SK-N-SH treated with all-trans-retinoic acid at 6 μM for 48 hours (cell line): ENCODE results near the gene ZNF444.
"Not testable (repeated sequence)": the region's sequence is repeated elsewhere in the genome, so short reads cannot be mapped to it uniquely, and the experiment has no call there.

Experiments
- ATAC-seq: fragments of 200-7000 bp; cut with Tn5 transposase; 3 replicates; pipeline ENCODE4 v1.9.1; 2020; ENCODE audit warnings: mild to moderate bottlenecking, moderate library complexity
- ARNTL ChIP-seq: fragments of 450-650 bp; formaldehyde crosslinking; IDR thresholded peaks from 2 replicates; pipeline ENCODE4 v1.5.0; 2020; ENCODE audit warnings: low read depth, mild to moderate bottlenecking, moderate library complexity, borderline replicate concordance
- BACH2 ChIP-seq: fragments of 250-450 bp; sonication (Bioruptor Pico); IDR thresholded peaks from 2 replicates; pipeline ENCODE4 v1.9.0; 2021; ENCODE audit warnings: mild to moderate bottlenecking, borderline replicate concordance
- CREB5 ChIP-seq: fragments of 250-450 bp; sonication (Bioruptor Pico); IDR thresholded peaks from 2 replicates; pipeline ENCODE4 v1.5.1; 2020; ENCODE audit warnings: low read depth, mild to moderate bottlenecking, moderate library complexity
- CSDC2 ChIP-seq: fragments of 250-450 bp; sonication (Bioruptor Pico); IDR thresholded peaks from 2 replicates; pipeline ENCODE4 v1.5.0; 2020; ENCODE audit warnings: mild to moderate bottlenecking, moderate library complexity
- ESRRG ChIP-seq: fragments of 250-450 bp; sonication (Bioruptor Pico); IDR thresholded peaks from 2 replicates; pipeline ENCODE4 v1.6.1; 2021; ENCODE audit warnings: mild to moderate bottlenecking
- GLIS3 ChIP-seq: fragments of 250-450 bp; sonication (Bioruptor Pico); IDR thresholded peaks from 2 replicates; pipeline ENCODE4 v1.5.0; 2020; ENCODE audit warnings: mild to moderate bottlenecking, moderate library complexity
- ISL1 ChIP-seq: fragments of 250-450 bp; sonication (Bioruptor Pico); IDR thresholded peaks from 2 replicates; pipeline ENCODE4 v2.1.2; 2022; ENCODE audit warnings: mild to moderate bottlenecking, moderate library complexity
- OSR1 ChIP-seq: fragments of 250-450 bp; sonication (Bioruptor Pico); IDR thresholded peaks from 2 replicates; pipeline ENCODE4 v1.8.0; 2022; ENCODE audit warnings: moderate library complexity, mild to moderate bottlenecking, inconsistent platforms
- PATZ1 ChIP-seq: fragments of 250-450 bp; sonication (Bioruptor Pico); IDR thresholded peaks from 2 replicates; pipeline ENCODE4 v1.8.0; 2020; ENCODE audit warnings: mild to moderate bottlenecking, moderate library complexity, borderline replicate concordance
- PPARA ChIP-seq: fragments of 250-450 bp; sonication (Bioruptor Pico); IDR thresholded peaks from 2 replicates; pipeline ENCODE4 v1.5.0; 2020; ENCODE audit warnings: mild to moderate bottlenecking, borderline replicate concordance
- RARB ChIP-seq: fragments of 250-450 bp; sonication (Bioruptor Pico); IDR thresholded peaks from 2 replicates; pipeline ENCODE4 v1.8.0; 2021; ENCODE audit warnings: mild to moderate bottlenecking, moderate library complexity
- SNAI2 ChIP-seq: fragments of 250-450 bp; sonication (Bioruptor Pico); IDR thresholded peaks from 2 replicates; pipeline ENCODE4 v1.5.0; 2020; ENCODE audit warnings: mild to moderate bottlenecking, moderate library complexity
- TOX ChIP-seq: fragments of 250-450 bp; sonication (Bioruptor Pico); IDR thresholded peaks from 2 replicates; pipeline ENCODE4 v1.8.0; 2021; ENCODE audit warnings: mild to moderate bottlenecking, moderate library complexity, borderline replicate concordance
- TSHZ2 ChIP-seq: fragments of 250-450 bp; sonication (Bioruptor Pico); IDR thresholded peaks from 2 replicates; pipeline ENCODE4 v1.5.0; 2020; ENCODE audit warnings: mild to moderate bottlenecking, moderate library complexity
- ZC3H10 ChIP-seq: fragments of 250-450 bp; sonication (Bioruptor Pico); IDR thresholded peaks from 2 replicates; pipeline ENCODE4 v1.5.1; 2021; ENCODE audit warnings: mild to moderate bottlenecking, moderate library complexity
- ZFP30 ChIP-seq: fragments of 450-650 bp; formaldehyde crosslinking; IDR thresholded peaks from 2 replicates; pipeline ENCODE4 v1.5.0; 2022; ENCODE audit warnings: mild to moderate bottlenecking, moderate library complexity
- ZNF565 ChIP-seq: fragments of 450-650 bp; formaldehyde crosslinking; conservative IDR thresholded peaks from 2 replicates; pipeline ENCODE4 v1.5.0; 2020; ENCODE audit warnings: low read depth, mild to moderate bottlenecking, moderate library complexity
- ZNF70 ChIP-seq: fragments of 450-650 bp; formaldehyde crosslinking; IDR thresholded peaks from 2 replicates; pipeline ENCODE4 v1.5.0; 2020; ENCODE audit warnings: mild to moderate bottlenecking, moderate library complexity
- ZNF8 ChIP-seq: fragments of 450-650 bp; formaldehyde crosslinking; IDR thresholded peaks from 2 replicates; pipeline ENCODE4 v1.5.0; 2020; ENCODE audit warnings: mild to moderate bottlenecking, moderate library complexity
- TF ChIP-seq, protein P1 (sequence below): fragments of 250-450 bp; sonication (Bioruptor Pico); IDR thresholded peaks from 2 replicates; pipeline ENCODE4 v1.5.1; 2021; ENCODE audit warnings: mild to moderate bottlenecking, moderate library complexity
- TF ChIP-seq, protein P2 (sequence below): fragments of 250-450 bp; sonication (Bioruptor Pico); IDR thresholded peaks from 2 replicates; pipeline ENCODE4 v1.8.0; 2021; ENCODE audit warnings: low read depth, mild to moderate bottlenecking, moderate library complexity, borderline replicate concordance

ZNF444 gene

DNA sequence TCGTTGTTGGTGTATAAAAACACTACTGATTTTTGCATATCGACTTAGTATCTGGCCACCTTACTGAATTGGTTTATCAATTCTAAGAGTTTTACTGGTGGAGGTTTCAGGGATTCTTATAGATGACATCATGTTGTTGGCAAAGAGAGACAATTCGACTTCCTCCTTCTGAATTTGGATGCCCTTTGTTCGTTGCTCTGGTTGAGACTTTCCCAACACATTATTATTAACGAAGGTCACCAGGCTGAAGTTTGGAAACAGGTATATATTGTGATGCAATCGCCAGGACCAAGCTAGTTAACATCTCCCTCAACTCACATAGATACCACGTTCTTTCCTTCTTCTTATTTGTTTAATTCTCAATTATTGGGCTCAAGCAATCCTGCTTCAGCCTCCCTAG is 58.6 kb downstream of the ZNF444 start:
- no peak for ATAC-seq
- TF ChIP-seq CREB5 (CRISPR knock-in tag) (no peak), ZNF565 (CRISPR knock-in tag) (no peak), ESRRG (no peak), OSR1 (CRISPR knock-in tag) (no peak), ZNF70 (CRISPR knock-in tag) (no peak), ZNF8 (CRISPR knock-in tag) (no peak)
- TF ChIP-seq, protein P1, sequence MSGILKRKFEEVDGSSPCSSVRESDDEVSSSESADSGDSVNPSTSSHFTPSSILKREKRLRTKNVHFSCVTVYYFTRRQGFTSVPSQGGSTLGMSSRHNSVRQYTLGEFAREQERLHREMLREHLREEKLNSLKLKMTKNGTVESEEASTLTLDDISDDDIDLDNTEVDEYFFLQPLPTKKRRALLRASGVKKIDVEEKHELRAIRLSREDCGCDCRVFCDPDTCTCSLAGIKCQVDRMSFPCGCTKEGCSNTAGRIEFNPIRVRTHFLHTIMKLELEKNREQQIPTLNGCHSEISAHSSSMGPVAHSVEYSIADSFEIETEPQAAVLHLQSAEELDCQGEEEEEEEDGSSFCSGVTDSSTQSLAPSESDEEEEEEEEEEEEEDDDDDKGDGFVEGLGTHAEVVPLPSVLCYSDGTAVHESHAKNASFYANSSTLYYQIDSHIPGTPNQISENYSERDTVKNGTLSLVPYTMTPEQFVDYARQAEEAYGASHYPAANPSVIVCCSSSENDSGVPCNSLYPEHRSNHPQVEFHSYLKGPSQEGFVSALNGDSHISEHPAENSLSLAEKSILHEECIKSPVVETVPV (CRISPR knock-in tag), result no peak

DNA sequence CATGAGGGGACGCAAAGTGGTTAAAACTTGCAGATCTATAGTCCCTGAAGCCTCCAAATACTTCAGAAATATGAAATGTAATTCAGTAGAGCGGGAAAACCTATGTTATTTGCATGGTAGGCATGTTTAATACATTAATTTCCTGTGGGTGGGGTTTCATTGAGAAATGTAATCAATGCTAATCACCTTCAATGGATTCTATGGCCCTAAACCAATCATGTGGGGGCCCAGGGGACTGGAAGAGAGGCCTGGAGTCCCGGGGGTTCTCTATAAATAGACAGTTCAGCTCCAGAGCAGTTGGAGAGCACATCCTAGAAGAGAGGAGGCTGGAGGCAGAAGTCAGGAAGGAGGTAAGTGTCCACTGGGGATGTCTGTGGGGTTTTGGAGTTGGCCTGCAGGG is 60.9 kb downstream of the ZNF444 start, which contains the start of gene ZSCAN5C:
TSS of gene ZSCAN5C (plus strand) at position 301 of the 400 bp plus-strand sequence. CDS start 3,641 bp downstream, outside the sequence.
- no peak for ATAC-seq
- no peak for TF ChIP-seq ZFP30 (CRISPR knock-in tag)
- TF ChIP-seq GLIS3 (CRISPR knock-in tag), result no peak
- TF ChIP-seq ESRRG, result no peak
- TF ChIP-seq TSHZ2 (CRISPR knock-in tag), result no peak
- no peak for TF ChIP-seq TOX (CRISPR knock-in tag)
- TF ChIP-seq CSDC2 (CRISPR knock-in tag), result no peak
- no peak for TF ChIP-seq ARNTL (CRISPR knock-in tag)
- no peak for TF ChIP-seq ZNF565 (CRISPR knock-in tag)
- TF ChIP-seq BACH2 (CRISPR knock-in tag), result no peak
- TF ChIP-seq ISL1 (CRISPR knock-in tag), result no peak
- TF ChIP-seq, protein P1 (CRISPR knock-in tag), result no peak
- no peak for TF ChIP-seq PPARA

DNA sequence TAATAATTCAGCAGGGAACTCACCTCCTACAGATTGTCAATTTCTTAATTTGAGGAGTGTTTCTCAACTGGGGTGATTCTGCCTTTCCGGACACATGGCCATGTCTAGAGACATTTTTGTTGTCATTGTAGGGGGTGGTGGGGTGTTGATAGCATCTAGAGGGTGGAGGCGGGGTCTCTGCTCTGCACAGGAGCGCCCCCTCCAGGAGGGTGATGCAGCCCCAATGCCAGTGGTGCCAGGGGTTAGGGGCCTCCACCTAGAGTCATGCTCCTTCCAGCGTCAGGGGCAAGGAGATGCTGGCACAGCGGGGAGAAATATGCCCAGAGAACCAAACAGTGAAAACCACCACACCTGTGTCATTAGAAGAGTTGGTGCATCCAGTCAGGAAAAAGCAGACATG is 66.5 kb downstream of the ZNF444 start:
- ATAC-seq, result not testable (repeated sequence)

DNA sequence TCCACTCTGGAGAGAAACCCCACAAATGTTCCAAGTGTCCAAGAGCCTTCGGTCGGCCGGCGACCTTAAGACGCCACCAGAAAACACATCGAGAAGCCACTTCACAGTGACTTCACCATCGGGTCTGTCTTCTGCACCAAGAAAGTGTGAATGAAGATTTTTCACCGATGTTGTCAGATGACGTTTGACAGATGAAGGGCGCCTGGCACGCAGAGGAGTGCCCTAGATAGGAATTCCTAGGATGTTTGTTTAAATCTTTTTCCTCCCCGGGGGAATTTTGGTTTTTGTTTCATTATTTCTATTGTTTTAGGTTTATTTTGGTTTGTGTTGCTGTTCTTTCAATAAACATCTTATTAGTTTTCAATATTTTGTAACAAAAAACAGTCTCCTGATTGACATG is 68.0 kb downstream of the ZNF444 start:
- ATAC-seq, result no peak
- TF ChIP-seq GLIS3 (CRISPR knock-in tag) (no peak), BACH2 (CRISPR knock-in tag) (no peak), ZC3H10 (CRISPR knock-in tag) (no peak), ISL1 (CRISPR knock-in tag) (no peak), ZNF565 (CRISPR knock-in tag) (no peak), RARB (CRISPR knock-in tag) (no peak), OSR1 (CRISPR knock-in tag) (no peak), ZNF8 (CRISPR knock-in tag) (no peak), PATZ1 (no peak), ARNTL (CRISPR knock-in tag) (no peak), SNAI2 (CRISPR knock-in tag) (no peak)
- TF ChIP-seq, protein P2, sequence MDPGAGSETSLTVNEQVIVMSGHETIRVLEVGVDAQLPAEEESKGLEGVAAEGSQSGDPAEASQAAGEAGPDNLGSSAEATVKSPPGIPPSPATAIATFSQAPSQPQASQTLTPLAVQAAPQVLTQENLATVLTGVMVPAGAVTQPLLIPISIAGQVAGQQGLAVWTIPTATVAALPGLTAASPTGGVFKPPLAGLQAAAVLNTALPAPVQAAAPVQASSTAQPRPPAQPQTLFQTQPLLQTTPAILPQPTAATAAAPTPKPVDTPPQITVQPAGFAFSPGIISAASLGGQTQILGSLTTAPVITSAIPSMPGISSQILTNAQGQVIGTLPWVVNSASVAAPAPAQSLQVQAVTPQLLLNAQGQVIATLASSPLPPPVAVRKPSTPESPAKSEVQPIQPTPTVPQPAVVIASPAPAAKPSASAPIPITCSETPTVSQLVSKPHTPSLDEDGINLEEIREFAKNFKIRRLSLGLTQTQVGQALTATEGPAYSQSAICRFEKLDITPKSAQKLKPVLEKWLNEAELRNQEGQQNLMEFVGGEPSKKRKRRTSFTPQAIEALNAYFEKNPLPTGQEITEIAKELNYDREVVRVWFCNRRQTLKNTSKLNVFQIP (CRISPR knock-in tag), result no peak
- TF ChIP-seq, all 23 proteins: peak for 0

DNA sequence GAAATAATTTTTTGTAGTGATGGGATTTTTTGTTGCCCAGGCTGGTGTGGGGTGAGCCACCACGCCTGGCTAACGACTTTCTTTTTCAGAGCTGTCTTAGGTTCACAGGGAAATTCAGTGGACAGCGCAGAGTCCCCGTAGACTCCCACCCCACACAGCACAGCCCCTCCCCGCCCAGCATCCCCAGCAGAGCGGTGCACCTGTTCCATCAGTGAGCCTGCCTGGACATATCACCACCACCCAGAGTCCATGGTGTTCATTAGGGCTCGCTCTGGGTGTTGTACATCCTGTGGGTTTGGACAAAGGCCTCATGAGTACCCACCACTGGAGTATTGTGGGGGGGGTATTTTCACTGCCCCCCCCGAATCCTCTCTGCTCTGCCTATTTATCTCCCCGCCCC is 68.9 kb downstream of the ZNF444 start:
- ATAC-seq, result not testable (repeated sequence)
